Breast epithelium (tissue), 3 donors: Measurements from ENCODE around the gene SLC9A3.

Experiments used
- CTCF ChIP-seq, 3 donors: fragments of 450-650 bp; IDR thresholded peaks; one replicate each; pipeline ENCODE4 v1.5.1; 2016 to 2017; ENCODE audit warnings: antibody characterized with exemption in 3 of 3, mild to moderate bottlenecking in 3 of 3, moderate library complexity in 3 of 3
- POLR2A ChIP-seq: fragments of 450-650 bp; IDR thresholded peaks from one replicate; pipeline ENCODE4 v1.6.1; 2016; ENCODE audit warnings: antibody characterized with exemption, mild to moderate bottlenecking, moderate library complexity
- POLR2AphosphoS5 ChIP-seq, 3 donors: sonication (generic); formaldehyde crosslinking; IDR thresholded peaks; one replicate each; pipeline ENCODE4 v1.6.1; 2017; ENCODE audit warnings: antibody characterized with exemption in 3 of 3

GRCh38 chr5:573976-574375 lies 49.7 kb upstream of the SLC9A3 start:
- TF ChIP-seq POLR2A (no peak), CTCF (IDR thresholded peaks at IDR 0.05) (no peak), POLR2AphosphoS5 (IDR thresholded peaks at IDR 0.05) (no peak)
